Neural progenitor cell (in vitro differentiated cells): Measurements from ENCODE around the gene CARD19. TPM values are rescaled to one million over a fixed set of nuclear protein-coding genes. Genes with fewer than 3 reads are reported as not detected.

Experiments used
- DNase-seq: peaks from one replicate; pipeline ENCODE4 v3.0.0-alpha.2; 2016; ENCODE audit warnings: low spot score
- H2AFZ ChIP-seq: fragments of 200-600 bp; sonication (generic); replicated peaks from 2 replicates; pipeline ENCODE4 v1.6.1; 2016; ENCODE audit warnings: antibody characterized with exemption
- H3F3A ChIP-seq: fragments of 200-600 bp; sonication (generic); 2 replicates; pipeline ENCODE4 v1.6.1; 2016; ENCODE audit warnings: antibody characterized with exemption, low read depth
- H3K27ac ChIP-seq: fragments of 200-600 bp; sonication (generic); 2 replicates; pipeline ENCODE4 v1.5.1; 2016; ENCODE audit warnings: mild to moderate bottlenecking
- H3K27me3 ChIP-seq: fragments of 200-600 bp; sonication (generic); 2 replicates; pipeline ENCODE4 v1.6.1; 2016; ENCODE audit warnings: mild to moderate bottlenecking, moderate library complexity
- H3K36me3 ChIP-seq: fragments of 200-600 bp; sonication (generic); 2 replicates; pipeline ENCODE4 v1.5.1; 2016
- H3K4me1 ChIP-seq: fragments of 200-600 bp; sonication (generic); 2 replicates; pipeline ENCODE4 v1.6.1; 2016; ENCODE audit warnings: mixed run types
- H3K4me2 ChIP-seq: fragments of 200-600 bp; sonication (generic); 2 replicates; pipeline ENCODE4 v1.6.1; 2016
- H3K4me3 ChIP-seq: fragments of 200-600 bp; sonication (generic); 2 replicates; pipeline ENCODE4 v1.5.1; 2016
- H3K79me2 ChIP-seq: fragments of 200-600 bp; sonication (generic); 2 replicates; pipeline ENCODE4 v1.6.1; 2016; ENCODE audit warnings: low read depth
- H3K9ac ChIP-seq: fragments of 200-600 bp; sonication (generic); 2 replicates; pipeline ENCODE4 v1.6.1; 2016
- H3K9me3 ChIP-seq: fragments of 200-600 bp; sonication (generic); 2 replicates; pipeline ENCODE4 v1.5.1; 2016; ENCODE audit warnings: low read depth
- H4K20me1 ChIP-seq: fragments of 200-600 bp; sonication (generic); 2 replicates; pipeline ENCODE4 v1.6.1; 2016; ENCODE audit warnings: low read depth
- H3K27ac Mint-ChIP-seq: 3 replicates; pipeline ENCODE4 v1.8.0; 2021; ENCODE audit warnings: mixed read lengths
- H3K27me3 Mint-ChIP-seq: 2 replicates; pipeline ENCODE4 v1.8.0; 2022; ENCODE audit warnings: low read depth, mild to moderate bottlenecking, inconsistent platforms, moderate library complexity, mixed read lengths; ENCODE audit not compliant: insufficient read depth
- H3K36me3 Mint-ChIP-seq: 3 replicates; pipeline ENCODE4 v1.8.0; 2021; ENCODE audit warnings: mixed read lengths
- H3K4me1 Mint-ChIP-seq: 3 replicates; pipeline ENCODE4 v1.8.0; 2021; ENCODE audit warnings: mixed read lengths
- H3K4me3 Mint-ChIP-seq: 3 replicates; pipeline ENCODE4 v1.8.0; 2021; ENCODE audit warnings: mild to moderate bottlenecking, moderate library complexity, mixed read lengths
- H3K9me3 Mint-ChIP-seq: 3 replicates; pipeline ENCODE4 v1.8.0; 2020; ENCODE audit warnings: mixed read lengths
- EZH2 ChIP-seq: fragments of 200-600 bp; sonication (generic); IDR thresholded peaks from 2 replicates; pipeline ENCODE4 v1.6.1; 2017; ENCODE audit warnings: antibody characterized with exemption, mild to moderate bottlenecking, moderate library complexity
- EZH2phosphoT487 ChIP-seq: fragments of 200-600 bp; sonication (generic); IDR thresholded peaks from 2 replicates; pipeline ENCODE4 v1.6.1; 2017; ENCODE audit warnings: antibody characterized with exemption
- total RNA-seq: library from RNA; depleted of rRNA; stranded (reverse); fragments of >200 nt; gene quantifications from 2 replicates; pipeline ENCODE4 v1.2.3, GENCODE V29; 2015; ENCODE audit warnings: low replicate concordance
- TF ChIP-seq, protein P1 (sequence below): fragments of 200-600 bp; sonication (generic); IDR thresholded peaks from 2 replicates; pipeline ENCODE4 v1.5.1; 2017; ENCODE audit warnings: antibody characterized with exemption, mild to moderate bottlenecking

Gene CARD19
- total RNA-seq, 1 donor from 2014 or later: 12.3 TPM

DNA sequence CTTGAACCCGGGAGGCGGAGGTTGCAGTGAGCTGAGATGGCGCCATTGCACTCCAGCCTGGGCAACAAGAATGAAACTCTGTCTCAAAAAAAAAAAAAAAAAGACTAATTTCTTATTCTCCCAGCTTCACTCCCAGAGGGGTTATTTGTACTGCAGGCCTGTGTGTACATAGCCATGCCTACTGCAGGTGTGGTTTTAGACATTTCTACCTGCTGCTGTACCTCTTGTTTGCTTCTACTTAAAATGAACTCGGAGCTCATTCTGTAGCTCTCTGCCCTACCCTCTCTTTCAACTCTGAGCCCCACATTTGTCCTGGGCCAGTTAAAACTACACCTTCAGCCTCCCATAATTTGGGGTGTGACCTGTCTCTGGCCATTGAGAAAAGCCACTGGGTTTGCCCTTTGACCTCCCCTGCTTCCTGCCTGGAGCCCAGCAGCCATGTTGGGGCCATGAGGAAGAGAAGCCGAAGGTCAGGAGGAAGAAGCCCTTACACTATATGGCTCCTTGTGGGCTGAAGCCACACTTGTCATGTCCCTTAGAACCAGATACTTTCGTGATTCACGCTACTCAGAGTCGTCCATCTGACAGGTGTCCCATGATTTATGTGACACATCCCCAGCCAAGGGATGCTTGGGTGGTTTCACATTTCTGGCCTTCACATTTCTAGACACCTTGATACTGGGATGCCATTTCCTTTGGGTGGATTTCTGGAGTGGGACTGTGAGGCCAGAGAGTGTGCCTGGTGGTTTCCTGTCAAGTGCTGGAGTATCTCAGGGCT, 9.4 kb upstream of the CARD19 start:
- TF ChIP-seq, protein P1, sequence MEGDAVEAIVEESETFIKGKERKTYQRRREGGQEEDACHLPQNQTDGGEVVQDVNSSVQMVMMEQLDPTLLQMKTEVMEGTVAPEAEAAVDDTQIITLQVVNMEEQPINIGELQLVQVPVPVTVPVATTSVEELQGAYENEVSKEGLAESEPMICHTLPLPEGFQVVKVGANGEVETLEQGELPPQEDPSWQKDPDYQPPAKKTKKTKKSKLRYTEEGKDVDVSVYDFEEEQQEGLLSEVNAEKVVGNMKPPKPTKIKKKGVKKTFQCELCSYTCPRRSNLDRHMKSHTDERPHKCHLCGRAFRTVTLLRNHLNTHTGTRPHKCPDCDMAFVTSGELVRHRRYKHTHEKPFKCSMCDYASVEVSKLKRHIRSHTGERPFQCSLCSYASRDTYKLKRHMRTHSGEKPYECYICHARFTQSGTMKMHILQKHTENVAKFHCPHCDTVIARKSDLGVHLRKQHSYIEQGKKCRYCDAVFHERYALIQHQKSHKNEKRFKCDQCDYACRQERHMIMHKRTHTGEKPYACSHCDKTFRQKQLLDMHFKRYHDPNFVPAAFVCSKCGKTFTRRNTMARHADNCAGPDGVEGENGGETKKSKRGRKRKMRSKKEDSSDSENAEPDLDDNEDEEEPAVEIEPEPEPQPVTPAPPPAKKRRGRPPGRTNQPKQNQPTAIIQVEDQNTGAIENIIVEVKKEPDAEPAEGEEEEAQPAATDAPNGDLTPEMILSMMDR: no peak
- TF ChIP-seq EZH2: no peak
- TF ChIP-seq EZH2phosphoT487: no peak
- Mint-ChIP-seq H3K27me3 (peaks cover 8% of the 10 kb centered on the region), H3K36me3 (no peaks in the 10 kb centered on the region)

DNA sequence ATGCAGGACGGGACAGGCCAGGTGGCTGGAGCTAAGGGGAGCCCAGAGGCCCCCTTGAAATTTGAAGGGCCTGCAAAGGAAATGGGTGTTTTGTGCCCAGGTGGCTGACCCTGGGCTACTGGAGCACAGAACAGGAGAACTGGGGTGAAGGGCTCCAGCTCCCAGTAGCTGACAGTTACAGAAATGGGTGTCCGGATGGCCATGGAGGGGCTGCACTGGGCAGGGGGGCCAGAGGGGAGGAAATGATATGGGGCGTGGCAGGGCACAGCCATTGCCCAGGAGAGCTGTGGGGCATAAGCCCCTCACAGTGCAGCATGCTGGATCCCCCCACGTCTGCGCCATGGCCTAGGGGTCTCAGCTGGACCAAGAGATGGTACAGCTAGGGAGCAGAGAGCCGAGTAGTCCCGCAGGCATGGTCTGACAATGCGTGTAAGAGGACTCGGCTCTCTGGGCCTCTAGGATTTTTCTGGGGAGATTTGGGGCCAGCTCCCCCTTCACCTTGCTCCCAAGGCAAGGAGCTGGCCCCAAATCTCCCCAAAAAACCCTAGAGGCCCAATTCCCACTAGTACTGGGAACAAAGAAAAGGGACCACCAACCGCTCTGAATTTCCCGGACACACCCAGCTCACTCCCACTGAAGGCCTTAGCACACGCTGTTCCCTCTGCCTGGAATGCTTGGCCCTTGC, 7.9 kb upstream of the CARD19 start:
- Mint-ChIP-seq H3K36me3 (no peaks in the 10 kb centered on the region), H3K27me3 (peaks cover 12% of the 10 kb centered on the region), H3K27ac (peak overlapping the region; percentile 40), H3K4me1 (peaks cover 30% of the 10 kb centered on the region), H3K9me3 (peaks cover 2% of the 10 kb centered on the region), H3K4me3 (no peak overlapping the region)
- H3K36me3 ChIP-seq: no peaks in the 10 kb centered on the region
- no peaks in the 10 kb centered on the region for H3K9me3 ChIP-seq
- no peak overlapping the region for H3K4me2 ChIP-seq
- no peak overlapping the region for H3K4me3 ChIP-seq
- no peaks in the 10 kb centered on the region for H4K20me1 ChIP-seq
- H3K9ac ChIP-seq: no peak overlapping the region
- DNase-seq: peak; percentile 0
- H3K27ac ChIP-seq: no peak overlapping the region
- TF ChIP-seq EZH2 (no peak), EZH2phosphoT487 (no peak)
- TF ChIP-seq, protein P1: no peak
- no peaks in the 10 kb centered on the region for H3K79me2 ChIP-seq
- H3F3A ChIP-seq: no peaks in the 10 kb centered on the region
- H3K27me3 ChIP-seq: no peaks in the 10 kb centered on the region
- no peak overlapping the region for H2AFZ ChIP-seq
- H3K4me1 ChIP-seq: no peaks in the 10 kb centered on the region

More for the DNA sequence above, 9.4 kb upstream of the CARD19 start:
- Histone ChIP-seq H3K79me2 (no peaks in the 10 kb centered on the region), H3K4me3 (no peak overlapping the region), H3K9me3 (no peaks in the 10 kb centered on the region), H3K4me1 (no peaks in the 10 kb centered on the region), H3K9ac (no peak overlapping the region), H4K20me1 (no peaks in the 10 kb centered on the region), H3K27me3 (no peaks in the 10 kb centered on the region), H3K36me3 (no peaks in the 10 kb centered on the region), H3K4me2 (no peak overlapping the region), H3F3A (no peaks in the 10 kb centered on the region), H2AFZ (no peak overlapping the region), H3K27ac (no peak overlapping the region)
- H3K4me3 Mint-ChIP-seq: no peak overlapping the region
- H3K27ac Mint-ChIP-seq: no peak overlapping the region
- H3K4me1 Mint-ChIP-seq: peaks cover 23% of the 10 kb centered on the region
- H3K9me3 Mint-ChIP-seq: peaks cover 2% of the 10 kb centered on the region
- peak; percentile 0 for DNase-seq

DNA sequence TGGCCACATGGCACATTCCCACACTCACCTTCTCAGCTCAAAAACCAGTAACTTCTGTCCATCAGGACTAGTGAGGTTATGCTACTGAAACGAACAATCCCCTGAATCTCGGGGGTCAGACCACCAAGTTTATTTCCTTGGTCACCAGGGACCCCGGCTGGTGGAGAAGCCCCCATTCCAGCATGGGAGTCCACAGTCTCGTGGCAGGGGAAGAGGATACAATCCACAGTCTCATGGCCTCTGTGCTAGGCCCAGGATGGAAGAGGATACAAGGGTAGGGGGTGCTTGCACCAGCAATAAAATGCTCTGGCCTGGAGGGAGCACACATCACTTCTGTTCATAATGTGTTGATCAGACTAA, 7.4 kb upstream of the CARD19 start:
- TF ChIP-seq, protein P1: no peak
- no peak for TF ChIP-seq EZH2phosphoT487
- TF ChIP-seq EZH2: no peak
- H3K79me2 ChIP-seq: no peaks in the 10 kb centered on the region
- H3K4me3 ChIP-seq: no peak overlapping the region
- no peak overlapping the region for H3K9ac ChIP-seq
- no peak overlapping the region for H3K27ac ChIP-seq
- H3F3A ChIP-seq: no peaks in the 10 kb centered on the region
- DNase-seq: no peak
- no peaks in the 10 kb centered on the region for H4K20me1 ChIP-seq
- no peaks in the 10 kb centered on the region for H3K4me1 ChIP-seq
- no peaks in the 10 kb centered on the region for H3K27me3 ChIP-seq
- H2AFZ ChIP-seq: no peak overlapping the region
- no peak overlapping the region for H3K4me3 Mint-ChIP-seq
- H3K9me3 Mint-ChIP-seq: peaks cover 2% of the 10 kb centered on the region
- peaks cover 9% of the 10 kb centered on the region for H3K27me3 Mint-ChIP-seq
- H3K36me3 ChIP-seq: no peaks in the 10 kb centered on the region
- H3K9me3 ChIP-seq: no peaks in the 10 kb centered on the region
- H3K27ac Mint-ChIP-seq: peak overlapping the region; percentile 40
- H3K4me2 ChIP-seq: no peak overlapping the region
- H3K4me1 Mint-ChIP-seq: peaks cover 32% of the 10 kb centered on the region
- no peaks in the 10 kb centered on the region for H3K36me3 Mint-ChIP-seq
